ENCODE data around the gene GRM8.

Gene GRM8

DNA sequence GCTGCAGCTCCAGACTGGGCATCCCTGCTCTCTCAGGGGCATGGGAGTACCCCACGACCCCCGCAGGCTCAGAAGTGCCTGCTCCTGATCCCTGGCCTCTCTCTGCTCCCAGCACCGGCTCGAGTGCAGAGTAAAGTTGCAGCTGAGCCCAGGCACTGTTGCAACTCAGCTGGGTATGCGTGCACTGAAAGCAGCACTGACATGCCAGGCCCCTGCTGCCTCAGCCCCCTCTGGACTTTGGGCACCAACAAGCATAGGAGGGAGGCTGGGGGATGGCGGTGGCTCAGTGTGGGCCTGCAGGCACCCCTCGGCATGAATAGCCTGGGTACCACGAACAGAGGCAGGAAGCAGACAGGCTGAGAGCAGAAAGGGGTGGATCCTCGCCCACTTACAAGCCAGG is 295.3 kb downstream of the GRM8 start:
- no peak for DNase-seq (ENCODE audit: low spot score)
- in situ Hi-C loops (cut with MboI; ENCODE audit: low pct_unique_long_range_greater_than_20kb, low sequenced_read_pairs, unreplicated experiment), result no loop called here
- TF ChIP-seq, protein P1, sequence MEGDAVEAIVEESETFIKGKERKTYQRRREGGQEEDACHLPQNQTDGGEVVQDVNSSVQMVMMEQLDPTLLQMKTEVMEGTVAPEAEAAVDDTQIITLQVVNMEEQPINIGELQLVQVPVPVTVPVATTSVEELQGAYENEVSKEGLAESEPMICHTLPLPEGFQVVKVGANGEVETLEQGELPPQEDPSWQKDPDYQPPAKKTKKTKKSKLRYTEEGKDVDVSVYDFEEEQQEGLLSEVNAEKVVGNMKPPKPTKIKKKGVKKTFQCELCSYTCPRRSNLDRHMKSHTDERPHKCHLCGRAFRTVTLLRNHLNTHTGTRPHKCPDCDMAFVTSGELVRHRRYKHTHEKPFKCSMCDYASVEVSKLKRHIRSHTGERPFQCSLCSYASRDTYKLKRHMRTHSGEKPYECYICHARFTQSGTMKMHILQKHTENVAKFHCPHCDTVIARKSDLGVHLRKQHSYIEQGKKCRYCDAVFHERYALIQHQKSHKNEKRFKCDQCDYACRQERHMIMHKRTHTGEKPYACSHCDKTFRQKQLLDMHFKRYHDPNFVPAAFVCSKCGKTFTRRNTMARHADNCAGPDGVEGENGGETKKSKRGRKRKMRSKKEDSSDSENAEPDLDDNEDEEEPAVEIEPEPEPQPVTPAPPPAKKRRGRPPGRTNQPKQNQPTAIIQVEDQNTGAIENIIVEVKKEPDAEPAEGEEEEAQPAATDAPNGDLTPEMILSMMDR (IDR thresholded peaks at IDR 0.05; ENCODE audit: extremely low read depth, insufficient read depth, missing control alignments), result no peak

GRCh38 chr7:126953461-126953860 is 299.3 kb downstream of the GRM8 start:
- in situ Hi-C loops (cut with MboI; ENCODE audit: low pct_unique_long_range_greater_than_20kb, low sequenced_read_pairs, unreplicated experiment), result no loop called here
- no peak for DNase-seq (ENCODE audit: low spot score)
- TF ChIP-seq, protein P1 (IDR thresholded peaks at IDR 0.05; ENCODE audit: extremely low read depth, insufficient read depth, missing control alignments), result no peak

GRCh38 chr7:126948664-126949063 is 304.1 kb downstream of the GRM8 start:
- in situ Hi-C loops (cut with MboI; ENCODE audit: low pct_unique_long_range_greater_than_20kb, low sequenced_read_pairs, unreplicated experiment), result no loop called here
- TF ChIP-seq, protein P1 (IDR thresholded peaks at IDR 0.05; ENCODE audit: extremely low read depth, insufficient read depth, missing control alignments), result no peak
- DNase-seq (ENCODE audit: low spot score), result no peak

DNA sequence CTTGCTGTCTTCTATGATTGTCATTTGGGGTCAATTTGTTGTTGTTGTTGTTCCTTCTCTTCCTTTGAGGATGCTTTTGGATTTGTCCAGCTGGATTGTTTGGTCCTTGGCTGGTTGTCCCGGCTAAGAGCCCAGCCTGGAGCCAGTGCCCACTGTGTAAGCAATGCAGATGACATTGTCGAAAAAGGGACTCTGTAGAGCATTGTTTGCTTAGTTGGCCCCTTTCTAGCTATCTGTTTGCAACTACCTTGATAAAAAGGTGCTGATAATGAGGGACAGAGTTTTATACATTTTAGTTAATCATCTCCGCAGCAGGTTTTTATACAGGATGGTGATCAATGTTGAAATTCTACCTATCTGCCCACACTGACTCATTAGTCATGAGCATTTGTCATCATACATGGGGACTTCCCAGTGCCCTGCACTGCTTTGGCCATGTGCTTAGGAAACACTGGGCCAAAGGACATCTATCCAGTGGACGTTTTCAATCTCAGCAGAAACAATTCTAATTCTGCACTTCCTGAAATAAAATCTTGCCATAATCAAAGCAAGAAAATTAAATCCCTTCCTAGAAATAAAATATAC is 311.9 kb downstream of the GRM8 start:
- no peak for DNase-seq (ENCODE audit: low spot score)
- in situ Hi-C loops (cut with MboI; ENCODE audit: low pct_unique_long_range_greater_than_20kb, low sequenced_read_pairs, unreplicated experiment), result no loop called here
- TF ChIP-seq, protein P1 (IDR thresholded peaks at IDR 0.05; ENCODE audit: extremely low read depth, insufficient read depth, missing control alignments), result no peak

GRCh38 chr7:126937171-126937570 is 315.6 kb downstream of the GRM8 start:
- no peak for DNase-seq (ENCODE audit: low spot score)
- in situ Hi-C loops (cut with MboI; ENCODE audit: low pct_unique_long_range_greater_than_20kb, low sequenced_read_pairs, unreplicated experiment), result no loop called here
- TF ChIP-seq, protein P1 (IDR thresholded peaks at IDR 0.05; ENCODE audit: extremely low read depth, insufficient read depth, missing control alignments), result no peak

GRCh38 chr7:126931581-126931980 is 321.2 kb downstream of the GRM8 start:
- no peak for DNase-seq (ENCODE audit: low spot score)
- TF ChIP-seq, protein P1 (IDR thresholded peaks at IDR 0.05; ENCODE audit: extremely low read depth, insufficient read depth, missing control alignments), result no peak
- in situ Hi-C loops (cut with MboI; ENCODE audit: low pct_unique_long_range_greater_than_20kb, low sequenced_read_pairs, unreplicated experiment), result no loop called here
